Measurements from ENCODE around the gene RAB12. TPM values are rescaled to one million over a fixed set of nuclear protein-coding genes. Genes with fewer than 3 reads are reported as not detected.

Gene RAB12
- total RNA-seq, 1 donor from 2014 or later = 19.2 TPM

DNA sequence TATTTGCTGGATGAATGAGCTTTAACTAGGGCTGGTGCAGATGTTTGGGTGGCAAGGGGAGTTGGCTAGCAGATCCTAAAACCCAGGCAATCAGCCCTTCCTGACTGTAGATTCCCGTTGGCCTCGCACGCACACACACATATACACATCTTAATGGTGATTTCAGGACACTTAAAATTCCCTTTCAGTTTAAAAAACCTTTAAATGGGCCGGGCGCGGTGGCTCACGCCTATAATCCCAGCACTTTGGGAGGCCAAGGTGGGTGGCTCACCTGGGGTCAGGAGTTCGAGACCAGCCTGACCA, 76.6 kb downstream of the RAB12 start:
- intact Hi-C loops (cut with micrococcal nuclease) = no loop called here
- no peak for DNase-seq (ENCODE audit: low spot score)
- Mint-ChIP-seq H3K9me3 (no peaks in the 10 kb centered on the region), H3K27me3 (ENCODE audit: insufficient read depth) (peaks cover 6% of the 10 kb centered on the region), H3K4me3 (no peak overlapping the region), H3K36me3 (ENCODE audit: low read depth) (no peaks in the 10 kb centered on the region), H3K4me1 (ENCODE audit: low read depth) (peaks cover 5% of the 10 kb centered on the region), H3K27ac (no peak overlapping the region)

DNA sequence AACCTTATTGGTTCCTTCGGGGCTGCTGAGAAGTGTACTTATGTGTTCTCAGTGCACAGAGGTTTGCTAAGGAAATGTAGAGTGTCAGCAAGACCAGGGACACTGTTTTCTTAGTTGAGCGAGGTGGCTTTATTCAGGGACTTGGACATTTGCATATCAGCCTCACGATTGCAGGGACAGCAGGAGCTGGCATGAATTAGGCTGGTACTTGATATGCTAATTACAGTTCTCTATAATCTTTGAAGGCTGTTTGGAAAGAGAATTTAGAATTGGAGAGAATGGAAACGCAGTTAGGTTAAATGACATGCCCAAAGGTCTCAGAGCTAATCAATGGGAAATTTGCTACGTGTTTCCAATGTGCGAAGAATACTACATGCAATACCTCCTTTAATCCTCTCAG, 77.4 kb downstream of the RAB12 start:
- H3K27me3 Mint-ChIP-seq (ENCODE audit: insufficient read depth) = peaks cover 4% of the 10 kb centered on the region
- H3K9me3 Mint-ChIP-seq = no peaks in the 10 kb centered on the region
- intact Hi-C loops (cut with micrococcal nuclease) = no loop called here
- no peak for DNase-seq (ENCODE audit: low spot score)
- H3K27ac Mint-ChIP-seq = no peak overlapping the region
- H3K4me1 Mint-ChIP-seq (ENCODE audit: low read depth) = no peaks in the 10 kb centered on the region
- no peak overlapping the region for H3K4me3 Mint-ChIP-seq
- no peaks in the 10 kb centered on the region for H3K36me3 Mint-ChIP-seq (ENCODE audit: low read depth)

DNA sequence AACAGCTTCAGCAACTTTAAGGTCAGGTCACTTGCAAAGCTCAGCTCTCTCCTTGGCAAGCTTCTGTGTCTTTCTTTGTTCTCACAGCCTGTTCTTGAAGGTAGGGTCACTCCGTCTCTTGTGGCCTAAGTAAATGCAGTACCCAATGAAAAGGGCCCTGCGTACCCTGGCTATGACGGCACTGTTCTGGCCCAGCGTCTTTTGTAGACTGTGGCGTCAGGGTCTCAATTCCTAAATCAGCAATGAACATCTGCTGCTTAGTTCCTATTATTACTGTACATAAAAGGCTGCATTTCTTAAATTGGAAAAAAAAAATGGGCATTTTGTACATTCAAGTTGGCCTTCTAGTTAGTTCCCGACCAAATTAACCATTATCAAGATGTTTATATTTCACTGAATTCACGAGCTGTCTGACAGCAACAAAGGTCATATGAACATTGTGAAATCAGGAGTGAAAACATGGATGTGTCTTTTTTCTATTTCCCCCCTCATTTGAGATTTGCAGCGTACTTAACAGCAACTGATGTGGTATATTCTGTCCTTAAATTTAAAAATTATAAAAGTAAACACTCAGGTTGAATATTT, 79.1 kb downstream of the RAB12 start:
- no peak overlapping the region for H3K4me3 Mint-ChIP-seq
- H3K4me1 Mint-ChIP-seq (ENCODE audit: low read depth) = no peaks in the 10 kb centered on the region
- intact Hi-C loops (cut with micrococcal nuclease) = no loop called here
- H3K27ac Mint-ChIP-seq = no peak overlapping the region
- DNase-seq (ENCODE audit: low spot score) = no peak
- no peaks in the 10 kb centered on the region for H3K9me3 Mint-ChIP-seq
- peaks cover 4% of the 10 kb centered on the region for H3K27me3 Mint-ChIP-seq (ENCODE audit: insufficient read depth)
- H3K36me3 Mint-ChIP-seq (ENCODE audit: low read depth) = no peaks in the 10 kb centered on the region

DNA sequence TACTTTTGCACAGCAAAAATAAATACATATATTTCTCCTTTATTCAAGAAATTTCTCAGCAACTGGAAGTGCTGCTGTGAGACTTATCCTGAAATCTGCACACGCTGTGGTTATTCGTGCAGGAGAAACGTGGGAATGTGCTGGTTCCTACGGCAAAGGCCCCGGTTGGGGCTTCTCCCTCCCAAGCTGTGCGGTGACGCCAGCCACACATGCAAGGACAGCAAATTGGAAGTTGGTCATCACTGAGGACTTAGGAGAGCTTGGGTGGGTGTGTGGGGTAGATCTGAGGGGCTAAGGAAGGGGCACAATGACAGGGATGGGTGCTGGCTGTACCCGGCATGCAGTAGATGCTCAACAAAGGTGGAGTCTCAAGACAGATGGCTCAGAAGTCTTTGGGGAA, 79.6 kb downstream of the RAB12 start:
- Mint-ChIP-seq H3K27me3 (ENCODE audit: insufficient read depth) (peaks cover 4% of the 10 kb centered on the region), H3K4me1 (ENCODE audit: low read depth) (no peaks in the 10 kb centered on the region), H3K27ac (no peak overlapping the region), H3K36me3 (ENCODE audit: low read depth) (no peaks in the 10 kb centered on the region), H3K4me3 (no peak overlapping the region), H3K9me3 (no peaks in the 10 kb centered on the region)
- DNase-seq (ENCODE audit: low spot score) = no peak
- intact Hi-C loops (cut with micrococcal nuclease) = no loop called here

Other genes with a start within 250 kb of the RAB12 start
- 0.20 and 0.80 TPM in 2 replicates for gene MTCL1, start 96.1 kb downstream of the RAB12 start, total RNA-seq

Data from activated T-helper 1 cell treated with anti-CD3 and anti-CD28 coated beads, Interleukin-12 subunit alpha, Interleukin-12 subunit beta, Interleukin-2, Interleukin-4 antibody, amounts not matched to agents 30 ng/mL and 10 ng/mL and 1 ng/mL, durations not matched to agents 14 hours and 24 hours and 36 hours (primary cell).